ENCODE results near the gene PRDM4.
"Not testable (repeated sequence)": the region's sequence is repeated elsewhere in the genome, so short reads cannot be mapped to it uniquely, and the experiment has no call there.

GRCh38 chr12:107705522-107705921, 55.4 kb downstream of the PRDM4 start:
- not testable (repeated sequence) for TF ChIP-seq CTCF (IDR thresholded peaks at IDR 0.05; ENCODE audit: low read depth, low read length, missing input control); TAF1 (conservative IDR thresholded peaks at IDR 0.05); REST (IDR thresholded peaks at IDR 0.05); ZBTB33 (IDR thresholded peaks at IDR 0.05); MAX (IDR thresholded peaks at IDR 0.05); YY1 (IDR thresholded peaks at IDR 0.05); JUND (IDR thresholded peaks at IDR 0.05); GABPA (IDR thresholded peaks at IDR 0.05 in 1 of 2, conservative IDR thresholded peaks at IDR 0.05 in 1 of 2)

All from liver (tissue), 3 donors.